Measurements from ENCODE around the gene NETO2. TPM values are rescaled to one million over a fixed set of nuclear protein-coding genes. Genes with fewer than 3 reads are reported as not detected.

The NETO2 gene
- total and polyA plus RNA-seq, 4 donors = 1.2 to 3.4 (median 2.1) TPM

GRCh38 chr16:47049901-47050583 is 93.7 kb downstream of the NETO2 start:
- Histone ChIP-seq H3K36me3 (ENCODE audit: control insufficient read depth in 1 of 2, insufficient read depth in 2 of 2, low read length in 1 of 2) (no peaks in the 10 kb centered on the region), H3K9me3 (ENCODE audit: control insufficient read depth, low read length) (no peaks in the 10 kb centered on the region), H3K4me1 (ENCODE audit: control insufficient read depth in 1 of 2, insufficient read depth in 2 of 2, low read length in 2 of 2) (no peaks in the 10 kb centered on the region), H3K27ac (ENCODE audit: low read depth in 1 of 2, low read length in 2 of 2) (no peak overlapping the region), H3K27me3 (ENCODE audit: control insufficient read depth in 1 of 2, insufficient read depth in 2 of 2, low read length in 1 of 2) (no peaks in the 10 kb centered on the region), H3K4me3 (ENCODE audit: low read length in 2 of 2) (no peak overlapping the region)
- intact Hi-C loops (cut with DNase I) = no loop called here
- peak in 1 of 2 donors; percentile 32 for DNase-seq
- 79 to 83% methylated on average over 12 of the region's 12 CpGs for WGBS, 2 donors
- ATAC-seq (ENCODE audit: low FRiP score) = no peak

DNA sequence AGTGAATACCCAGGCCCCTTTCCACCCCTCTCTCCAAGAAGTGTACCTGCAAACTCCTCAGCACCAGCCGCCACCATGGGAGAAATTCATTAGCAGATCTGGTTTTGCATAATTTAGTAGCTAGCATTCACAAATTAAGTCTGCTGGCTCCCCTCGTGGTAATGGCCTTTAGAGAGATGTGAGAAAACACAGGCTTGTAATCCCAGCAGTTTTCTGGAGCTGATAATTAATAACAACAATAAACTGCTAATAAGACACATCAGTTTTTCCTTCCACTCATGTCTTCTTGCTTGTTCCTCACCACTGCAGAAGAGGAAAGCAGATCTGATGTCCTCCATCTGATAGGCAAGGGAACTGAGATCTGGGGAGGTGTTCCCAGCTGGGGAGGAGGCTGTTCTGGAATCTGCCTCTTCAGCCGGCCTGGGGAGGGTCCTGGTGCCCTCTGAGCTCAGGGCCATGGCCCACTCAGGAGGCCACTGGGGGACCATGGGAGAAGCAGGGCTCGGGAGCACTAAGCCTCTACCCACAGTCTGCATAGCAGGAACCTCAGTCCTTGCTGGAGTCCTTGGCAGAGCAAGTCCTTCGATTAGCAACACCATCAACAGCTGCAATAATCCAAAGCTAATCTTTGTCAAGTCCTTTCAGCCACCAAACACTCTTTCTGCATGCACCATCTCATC is 96.1 kb downstream of the NETO2 start:
- 85 to 91% methylated on average over 5 of the region's 5 CpGs for WGBS, 2 donors
- Histone ChIP-seq H3K27ac (ENCODE audit: low read depth in 1 of 2, low read length in 2 of 2) (no peak overlapping the region), H3K9me3 (ENCODE audit: control insufficient read depth, low read length) (no peaks in the 10 kb centered on the region), H3K36me3 (ENCODE audit: control insufficient read depth in 1 of 2, insufficient read depth in 2 of 2, low read length in 1 of 2) (no peaks in the 10 kb centered on the region), H3K4me1 (ENCODE audit: control insufficient read depth in 1 of 2, insufficient read depth in 2 of 2, low read length in 2 of 2) (no peaks in the 10 kb centered on the region), H3K27me3 (ENCODE audit: control insufficient read depth in 1 of 2, insufficient read depth in 2 of 2, low read length in 1 of 2) (no peaks in the 10 kb centered on the region), H3K4me3 (ENCODE audit: low read length in 2 of 2) (no peak overlapping the region)
- ATAC-seq (ENCODE audit: low FRiP score) (no peak), DNase-seq (peak in 1 of 2 donors; percentile 21)
- intact Hi-C loops (cut with DNase I) = no loop called here

- ATAC-seq (ENCODE audit: low FRiP score) (no peak), DNase-seq (no peak)
- no peaks in the 10 kb centered on the region for H3K9me3 ChIP-seq (ENCODE audit: control insufficient read depth, low read length)
- H3K27ac ChIP-seq (ENCODE audit: low read depth in 1 of 2, low read length in 2 of 2) = no peak overlapping the region
- no peaks in the 10 kb centered on the region for H3K36me3 ChIP-seq (ENCODE audit: control insufficient read depth in 1 of 2, insufficient read depth in 2 of 2, low read length in 1 of 2)
- H3K27me3 ChIP-seq (ENCODE audit: control insufficient read depth in 1 of 2, insufficient read depth in 2 of 2, low read length in 1 of 2) = no peaks in the 10 kb centered on the region
- intact Hi-C loops (cut with DNase I) = no loop called here
- H3K4me3 ChIP-seq (ENCODE audit: low read length in 2 of 2) = no peak overlapping the region
- H3K4me1 ChIP-seq (ENCODE audit: control insufficient read depth in 1 of 2, insufficient read depth in 2 of 2, low read length in 2 of 2) = no peaks in the 10 kb centered on the region
- 92 to 94% methylated on average over 8 of the region's 8 CpGs for WGBS, 2 donors
Observed at GRCh38 chr16:47046726-47047523, 96.8 kb downstream of the NETO2 start.

- no peaks in the 10 kb centered on the region for H3K36me3 ChIP-seq (ENCODE audit: control insufficient read depth in 1 of 2, insufficient read depth in 2 of 2, low read length in 1 of 2)
- 6 to 16% methylated on average over 3 of the region's 3 CpGs for WGBS, 2 donors
- H3K27ac ChIP-seq (ENCODE audit: low read depth in 1 of 2, low read length in 2 of 2) = no peak overlapping the region
- H3K4me3 ChIP-seq (ENCODE audit: low read length in 2 of 2) = no peak overlapping the region
- no peaks in the 10 kb centered on the region for H3K27me3 ChIP-seq (ENCODE audit: control insufficient read depth in 1 of 2, insufficient read depth in 2 of 2, low read length in 1 of 2)
- H3K9me3 ChIP-seq (ENCODE audit: control insufficient read depth, low read length) = no peaks in the 10 kb centered on the region
- ATAC-seq (ENCODE audit: low FRiP score) (no peak), DNase-seq (no peak)
- intact Hi-C loops (cut with DNase I) = no loop called here
- no peaks in the 10 kb centered on the region for H3K4me1 ChIP-seq (ENCODE audit: control insufficient read depth in 1 of 2, insufficient read depth in 2 of 2, low read length in 2 of 2)
Observed at GRCh38 chr16:47045459-47045858, 98.3 kb downstream of the NETO2 start.

- ATAC-seq (ENCODE audit: low FRiP score) (no peak), DNase-seq (no peak)
- intact Hi-C loops (cut with DNase I) = no loop called here
- Histone ChIP-seq H3K27ac (ENCODE audit: low read depth in 1 of 2, low read length in 2 of 2) (no peak overlapping the region), H3K36me3 (ENCODE audit: control insufficient read depth in 1 of 2, insufficient read depth in 2 of 2, low read length in 1 of 2) (no peaks in the 10 kb centered on the region), H3K4me3 (ENCODE audit: low read length in 2 of 2) (no peak overlapping the region), H3K9me3 (ENCODE audit: control insufficient read depth, low read length) (no peaks in the 10 kb centered on the region), H3K4me1 (ENCODE audit: control insufficient read depth in 1 of 2, insufficient read depth in 2 of 2, low read length in 2 of 2) (no peaks in the 10 kb centered on the region), H3K27me3 (ENCODE audit: control insufficient read depth in 1 of 2, insufficient read depth in 2 of 2, low read length in 1 of 2) (no peaks in the 10 kb centered on the region)
- WGBS, 2 donors = 14 to 17% methylated on average over 8 of the region's 8 CpGs
Observed at GRCh38 chr16:47045023-47045422, 98.7 kb downstream of the NETO2 start.

GRCh38 chr16:47043970-47044684 is 99.6 kb downstream of the NETO2 start:
- DNase-seq = no peak
- Histone ChIP-seq H3K36me3 (ENCODE audit: control insufficient read depth in 1 of 2, insufficient read depth in 2 of 2, low read length in 1 of 2) (no peaks in the 10 kb centered on the region), H3K27ac (ENCODE audit: low read depth in 1 of 2, low read length in 2 of 2) (no peak overlapping the region), H3K9me3 (ENCODE audit: control insufficient read depth, low read length) (no peaks in the 10 kb centered on the region), H3K4me1 (ENCODE audit: control insufficient read depth in 1 of 2, insufficient read depth in 2 of 2, low read length in 2 of 2) (no peaks in the 10 kb centered on the region), H3K4me3 (ENCODE audit: low read length in 2 of 2) (no peak overlapping the region), H3K27me3 (ENCODE audit: control insufficient read depth in 1 of 2, insufficient read depth in 2 of 2, low read length in 1 of 2) (no peaks in the 10 kb centered on the region)
- 96 to 97% methylated on average over 8 of the region's 8 CpGs for WGBS, 2 donors
- no peak for ATAC-seq (ENCODE audit: low FRiP score)
- intact Hi-C loops (cut with DNase I) = no loop called here

DNA sequence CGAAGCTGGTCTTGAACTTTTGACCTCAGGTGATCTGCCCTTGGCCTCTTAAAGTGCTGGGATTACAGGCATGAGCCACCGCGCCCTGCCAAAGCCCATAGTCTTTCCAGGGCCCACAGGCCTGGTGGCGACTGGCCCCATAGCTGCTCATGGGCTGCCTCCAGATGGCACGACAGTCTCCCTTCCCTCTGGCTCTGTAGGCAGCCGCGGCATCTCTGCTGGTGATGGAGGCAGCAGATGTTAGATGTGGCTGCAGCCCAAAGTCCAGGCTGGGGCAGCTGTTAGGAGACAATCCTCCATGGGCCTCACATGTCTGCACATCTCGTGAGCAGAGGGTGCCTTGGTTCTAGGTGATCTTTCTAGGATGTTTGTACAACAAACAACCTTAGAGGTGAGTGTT is 100.5 kb downstream of the NETO2 start:
- Histone ChIP-seq H3K4me3 (ENCODE audit: low read length in 2 of 2) (no peak overlapping the region), H3K9me3 (ENCODE audit: control insufficient read depth, low read length) (no peaks in the 10 kb centered on the region), H3K36me3 (ENCODE audit: control insufficient read depth in 1 of 2, insufficient read depth in 2 of 2, low read length in 1 of 2) (no peaks in the 10 kb centered on the region), H3K27me3 (ENCODE audit: control insufficient read depth in 1 of 2, insufficient read depth in 2 of 2, low read length in 1 of 2) (no peaks in the 10 kb centered on the region), H3K4me1 (ENCODE audit: control insufficient read depth in 1 of 2, insufficient read depth in 2 of 2, low read length in 2 of 2) (no peaks in the 10 kb centered on the region), H3K27ac (ENCODE audit: low read depth in 1 of 2, low read length in 2 of 2) (no peak overlapping the region)
- DNase-seq (no peak), ATAC-seq (ENCODE audit: low FRiP score) (no peak)
- 95 to 96% methylated on average over 8 of the region's 8 CpGs for WGBS, 2 donors
- intact Hi-C loops (cut with DNase I) = no loop called here

DNA sequence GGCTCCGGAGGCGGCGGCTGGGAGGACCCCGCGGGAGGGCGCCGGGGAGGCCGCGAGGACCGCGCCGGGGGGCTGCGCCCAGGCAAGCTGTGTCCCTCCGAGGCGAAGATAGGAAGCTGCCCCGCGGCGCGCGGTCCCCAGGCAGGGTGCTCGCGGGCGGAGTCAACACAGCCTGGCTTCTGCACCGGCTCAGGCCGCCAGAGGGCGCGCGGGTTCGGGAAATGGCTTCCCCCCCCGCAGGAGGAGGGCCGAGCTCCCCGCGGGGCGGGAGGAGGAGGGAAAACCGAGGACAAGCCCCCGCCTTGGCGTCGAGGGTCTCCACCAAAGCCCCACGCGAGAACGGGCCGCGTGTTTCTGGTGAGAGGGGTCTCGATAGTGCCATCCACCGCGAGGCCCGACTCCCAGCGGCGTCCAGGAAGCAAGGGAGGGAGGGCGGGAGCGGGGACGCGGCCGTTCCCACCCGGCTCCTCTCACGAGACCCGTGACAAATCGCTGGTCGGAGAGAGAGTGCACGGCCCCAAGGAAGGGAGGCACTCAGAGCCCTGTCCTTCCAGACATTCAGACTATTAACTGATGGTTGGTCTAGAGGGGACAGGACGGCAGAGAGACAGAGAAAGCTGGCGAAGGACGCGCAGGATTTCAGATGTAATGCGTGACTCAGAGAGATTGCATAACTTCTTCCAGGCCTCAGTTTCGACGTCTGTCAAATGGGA is 105.8 kb downstream of the NETO2 start:
- peak; percentile 96 for ATAC-seq (ENCODE audit: low FRiP score)
- 4 to 6% methylated on average over 58 to 67 of the region's 67 CpGs for WGBS, 2 donors
- intact Hi-C loops (cut with DNase I) = loop anchor here (5.0 to 10.0 kb wide), 3 partner anchors 63 to 1129 kb away; partner anchors contain the start of gene DNAJA2 (in 1 of the 2)
- no peaks in the 10 kb centered on the region for H3K4me1 ChIP-seq (ENCODE audit: control insufficient read depth in 1 of 2, insufficient read depth in 2 of 2, low read length in 2 of 2)
- no peaks in the 10 kb centered on the region for H3K9me3 ChIP-seq (ENCODE audit: control insufficient read depth, low read length)
- no peak overlapping the region for H3K27ac ChIP-seq (ENCODE audit: low read depth in 1 of 2, low read length in 2 of 2)
- H3K4me3 ChIP-seq (ENCODE audit: low read length in 2 of 2) = peak overlapping the region; percentile 60 to 86
- DNase-seq = peak; percentile 93 to 98
- H3K27me3 ChIP-seq (ENCODE audit: control insufficient read depth in 1 of 2, insufficient read depth in 2 of 2, low read length in 1 of 2) = no peaks in the 10 kb centered on the region
- H3K36me3 ChIP-seq (ENCODE audit: control insufficient read depth in 1 of 2, insufficient read depth in 2 of 2, low read length in 1 of 2) = no peaks in the 10 kb centered on the region

All from aorta (tissue), 5 donors.